SK-N-SH (cell line): ENCODE measurements around the gene RAE1. TPM values are rescaled to one million over a fixed set of nuclear protein-coding genes. Genes with fewer than 3 reads are reported as not detected.

Source experiments
- CTCF ChIA-PET: fragments of 300-600, 350-600 bp; formaldehyde crosslinking; extraction: SDS; loops from one replicate; lab custom pipeline; 2021; lab: Yijun Ruan, JAX
- POLR2A ChIA-PET: fragments of 350-600 bp; sonication (Branson Sonifier 250); formaldehyde crosslinking; extraction: SDS; loops from one replicate; lab custom pipeline; 2020; ENCODE audit warnings: antibody characterized with exemption, inconsistent platforms; lab: Yijun Ruan, JAX
- DNase-seq: peaks from one replicate; pipeline ENCODE4 v3.0.0; 2012
- H2AFZ ChIP-seq: fragments of 200-600 bp; sonication (generic); 2 replicates; pipeline ENCODE4 v1.8.1; 2016; ENCODE audit warnings: antibody characterized with exemption, mild to moderate bottlenecking, low read depth
- H3F3A ChIP-seq: fragments of 200-600 bp; sonication (generic); replicated peaks from 2 replicates; pipeline ENCODE3; 2016; ENCODE audit warnings: antibody characterized with exemption, mild to moderate bottlenecking; ENCODE audit not compliant: insufficient read depth
- H3K27ac ChIP-seq, 2 experiments: fragments of 200-500 bp in 1 of 2; fragments of 200-600 bp in 1 of 2; sonication (Bioruptor generic) in 1 of 2; sonication (generic), shearing (Covaris generic) in 1 of 2; 2 replicates each; pipeline versions ENCODE4 v1.5.1 to v1.6.1; 2014 to 2016; ENCODE audit warnings: low read depth in 2 of 2, inconsistent platforms in 1 of 2, low read length in 1 of 2, mild to moderate bottlenecking in 1 of 2, mixed read lengths in 1 of 2
- H3K27me3 ChIP-seq: fragments of 200-600 bp; sonication (generic), shearing (Covaris generic); 2 replicates; pipeline ENCODE4 v1.6.1; 2016; ENCODE audit warnings: mixed run types; ENCODE audit not compliant: insufficient read depth
- H3K36me3 ChIP-seq, 2 experiments: fragments of 200-500 bp in 1 of 2; fragments of 200-600 bp in 1 of 2; sonication (Bioruptor generic) in 1 of 2; sonication (generic) in 1 of 2; replicated peaks in 1 of 2; 2 replicates each; pipeline versions ENCODE3 to v1.5.1; 2014 to 2016; ENCODE audit warnings: low read length in 1 of 2, mild to moderate bottlenecking in 1 of 2; ENCODE audit not compliant: insufficient read depth in 2 of 2, control insufficient read depth in 1 of 2
- H3K4me1 ChIP-seq, 2 experiments: fragments of 200-500 bp in 1 of 2; fragments of 200-600 bp in 1 of 2; sonication (Bioruptor generic) in 1 of 2; sonication (generic), shearing (Covaris generic) in 1 of 2; 2 replicates each; pipeline versions ENCODE4 v1.5.1 to v1.6.1; 2014 to 2016; ENCODE audit warnings: low read depth in 1 of 2, low read length in 1 of 2, mixed run types in 1 of 2; ENCODE audit not compliant: insufficient read depth in 2 of 2, control insufficient read depth in 1 of 2
- H3K4me2 ChIP-seq: fragments of 200-600 bp; sonication (generic), shearing (Covaris generic); 2 replicates; pipeline ENCODE4 v1.6.1; 2017; ENCODE audit warnings: mixed run types
- H3K4me3 ChIP-seq, 2 experiments: fragments of 200-500 bp in 1 of 2; fragments of 200-600 bp in 1 of 2; sonication (Bioruptor generic) in 1 of 2; sonication (generic), shearing (Covaris generic) in 1 of 2; 2 replicates each; pipeline versions ENCODE4 v1.5.1 to v1.8.1; 2014 to 2016; ENCODE audit warnings: low read depth in 2 of 2, inconsistent platforms in 1 of 2, low read length in 1 of 2, mild to moderate bottlenecking in 1 of 2, mixed read lengths in 1 of 2, moderate library complexity in 1 of 2
- H3K79me2 ChIP-seq: fragments of 200-600 bp; sonication (generic); 2 replicates; pipeline ENCODE4 v1.8.1; 2017; ENCODE audit warnings: mild to moderate bottlenecking; ENCODE audit not compliant: insufficient read depth
- H3K9ac ChIP-seq: fragments of 200-600 bp; sonication (generic); 2 replicates; pipeline ENCODE4 v1.6.1; 2017; ENCODE audit warnings: mixed run types
- H3K9me2 ChIP-seq: fragments of 200-600 bp; sonication (generic); 2 replicates; pipeline ENCODE4 v1.6.1; 2017; ENCODE audit warnings: mixed run types
- H3K9me3 ChIP-seq: fragments of 200-600 bp; sonication (generic); 2 replicates; pipeline ENCODE4 v1.6.1; 2017; ENCODE audit warnings: mixed run types, mild to moderate bottlenecking, moderate library complexity
- H4K20me1 ChIP-seq: fragments of 200-600 bp; sonication (generic); 2 replicates; pipeline ENCODE4 v1.6.1; 2017; ENCODE audit warnings: mild to moderate bottlenecking, mixed run types; ENCODE audit not compliant: insufficient read depth
- CTCF ChIP-seq: fragments of 200-600 bp; sonication (generic); IDR thresholded peaks from 2 replicates; pipeline ENCODE4 v1.6.1; 2017; ENCODE audit warnings: antibody characterized with exemption, mild to moderate bottlenecking, moderate library complexity
- ELF1 ChIP-seq: IDR thresholded peaks from 2 replicates; pipeline ENCODE4 v1.4.0; 2012
- EP300 ChIP-seq, 2 experiments: IDR thresholded peaks; 2 replicates each; pipeline versions ENCODE4 v1.4.0 to v1.6.1; 2012; ENCODE audit warnings: borderline replicate concordance in 1 of 2, low read depth in 1 of 2, low read length in 1 of 2
- EZH2phosphoT487 ChIP-seq: fragments of 200-600 bp; sonication (generic); IDR thresholded peaks from 2 replicates; pipeline ENCODE4 v1.6.1; 2017; ENCODE audit warnings: low read depth, mixed run types, mild to moderate bottlenecking, antibody characterized with exemption, moderate library complexity, borderline replicate concordance
- GATA2 ChIP-seq: sonication (generic); formaldehyde crosslinking; IDR thresholded peaks from 2 replicates; pipeline ENCODE4 v1.5.0; 2020; ENCODE audit warnings: mild to moderate bottlenecking, missing genetic modification reagents
- NFIC ChIP-seq: IDR thresholded peaks from 2 replicates; pipeline ENCODE4 v1.4.0; 2012; ENCODE audit warnings: borderline replicate concordance
- NRF1 ChIP-seq: IDR thresholded peaks from 2 replicates; pipeline ENCODE4 v1.6.1; 2012; ENCODE audit warnings: low read depth, mild to moderate bottlenecking, low read length
- POLR2AphosphoS5 ChIP-seq: IDR thresholded peaks from 2 replicates; pipeline ENCODE4 v1.6.1; 2012; ENCODE audit warnings: low read depth, low read length
- RCOR1 ChIP-seq: fragments of 150-350 bp; IDR thresholded peaks from 2 replicates; pipeline ENCODE4 v1.6.1; 2017; ENCODE audit warnings: antibody characterized with exemption, low read length
- RFX5 ChIP-seq: IDR thresholded peaks from 2 replicates; pipeline ENCODE4 v1.6.1; 2012; ENCODE audit warnings: mild to moderate bottlenecking, improper control_type of control experiment, low read length
- RXRA ChIP-seq: IDR thresholded peaks from 2 replicates; pipeline ENCODE4 v1.4.0; 2012; ENCODE audit warnings: low read depth, mild to moderate bottlenecking, borderline replicate concordance
- SIN3A ChIP-seq: IDR thresholded peaks from 2 replicates; pipeline ENCODE4 v1.6.1; 2012; ENCODE audit warnings: low read depth, mild to moderate bottlenecking, low read length, moderate library complexity, borderline replicate concordance
- SMC3 ChIP-seq: IDR thresholded peaks from 2 replicates; pipeline ENCODE4 v1.6.1; 2012; ENCODE audit warnings: low read depth, low read length, improper control_type of control experiment
- TAF1 ChIP-seq: IDR thresholded peaks from 2 replicates; pipeline ENCODE4 v1.6.1; 2012; ENCODE audit warnings: low read depth, mild to moderate bottlenecking, low read length, moderate library complexity, borderline replicate concordance
- TCF12 ChIP-seq: IDR thresholded peaks from 2 replicates; pipeline ENCODE4 v1.4.0; 2012
- TEAD4 ChIP-seq: IDR thresholded peaks from 2 replicates; pipeline ENCODE4 v1.4.0; 2012; ENCODE audit warnings: mild to moderate bottlenecking, borderline replicate concordance; ENCODE audit not compliant: insufficient read depth
- YY1 ChIP-seq: IDR thresholded peaks from 2 replicates; pipeline ENCODE4 v1.4.0; 2012; ENCODE audit warnings: low read depth, mild to moderate bottlenecking
- ZBTB33 ChIP-seq: IDR thresholded peaks from 2 replicates; pipeline ENCODE4 v1.4.0; 2012; ENCODE audit warnings: low read depth, borderline replicate concordance
- WGBS: methylation state at CpG from one replicate; pipeline ENCODE4 v1.1.6; 2017; ENCODE audit warnings: low lambda C conversion rate; 5-methylcytosine and 5-hydroxymethylcytosine counted together
- polyA plus RNA-seq, 3 experiments: library from polyadenylated mRNA; depleted of rRNA; stranded (reverse); fragments of >200 nt; gene quantifications; 2 replicates each; pipeline ENCODE4 v1.2.3, GENCODE V29; 2012

The RAE1 gene
- polyA plus RNA-seq, 1 of the 3 experiments (the other 2 are of a cell fraction) = 82.4 TPM

- Histone ChIP-seq H3K36me3 (no peaks in the 10 kb centered on the region), H3K4me2 (no peak overlapping the region), H3K4me1 (no peaks in the 10 kb centered on the region; a peak in 1 of 4 replicates), H4K20me1 (no peaks in the 10 kb centered on the region), H3K9me2 (no peaks in the 10 kb centered on the region), H3F3A (no peaks in the 10 kb centered on the region), H3K4me3 (no peak overlapping the region), H3K9me3 (no peaks in the 10 kb centered on the region), H2AFZ (no peak overlapping the region), H3K79me2 (no peaks in the 10 kb centered on the region), H3K9ac (no peak overlapping the region), H3K27ac (no peak overlapping the region), H3K27me3 (no peaks in the 10 kb centered on the region)
- DNase-seq = no peak
- TF ChIP-seq ELF1 (no peak), EZH2phosphoT487 (no peak), ZBTB33 (no peak), NRF1 (no peak), EP300 (IDR thresholded peaks at IDR 0.05; ENCODE audit: borderline replicate concordance in 1 of 2, low read depth in 1 of 2, low read length in 1 of 2) (no peak), TEAD4 (no peak), GATA2 (CRISPR knock-in tag) (no peak), RCOR1 (no peak)
- CTCF ChIA-PET = interaction anchor here (0.9 kb wide), 1 partner anchor 25 kb away, joined by 3 read pairs; no protein-coding TSS in a partner anchor
- WGBS = 49% methylated on average over 5 of the region's 5 CpGs
- POLR2A ChIA-PET = no interaction called here
Observed at GRCh38 chr20:57306747-57307146, 44.3 kb upstream of the RAE1 start.

- no peaks in the 10 kb centered on the region for H3K9me2 ChIP-seq
- H3K9ac ChIP-seq = no peak overlapping the region
- H3K4me2 ChIP-seq = no peak overlapping the region
- no peak for TF ChIP-seq CTCF
- no peak for TF ChIP-seq RFX5
- no peak for TF ChIP-seq TCF12
- TF ChIP-seq SMC3 = no peak
- no peak for TF ChIP-seq SIN3A
- no peak for TF ChIP-seq RXRA
- TF ChIP-seq GATA2 (CRISPR knock-in tag) = no peak
- TF ChIP-seq NFIC = no peak
- TF ChIP-seq NRF1 = no peak
- TF ChIP-seq EP300 (IDR thresholded peaks at IDR 0.05; ENCODE audit: borderline replicate concordance in 1 of 2, low read depth in 1 of 2, low read length in 1 of 2) = no peak
- no peak for TF ChIP-seq RCOR1
- no peak for TF ChIP-seq YY1
- TF ChIP-seq POLR2AphosphoS5 = no peak
- TF ChIP-seq TAF1 = no peak
- no peak overlapping the region for H3K4me3 ChIP-seq
- H3K79me2 ChIP-seq = no peaks in the 10 kb centered on the region
- H3K9me3 ChIP-seq = no peaks in the 10 kb centered on the region
- no peaks in the 10 kb centered on the region for H4K20me1 ChIP-seq
- ChIA-PET POLR2A (no interaction called here), CTCF (interaction anchor here (1.6 to 2.1 kb wide), 3 partner anchors 15 to 37 kb away, joined by 4 to 8 read pairs (median 4); no protein-coding TSS in a partner anchor)
- peaks cover 0 to 6% of the 10 kb centered on the region in 2 experiments; a peak in 1 of 4 replicates for H3K4me1 ChIP-seq
- DNase-seq = no peak
- H3K27me3 ChIP-seq = no peaks in the 10 kb centered on the region
- no peaks in the 10 kb centered on the region for H3F3A ChIP-seq
- no peak overlapping the region for H3K27ac ChIP-seq
- H2AFZ ChIP-seq = no peak overlapping the region
- WGBS = 33% methylated on average over 13 of the region's 13 CpGs
- no peaks in the 10 kb centered on the region for H3K36me3 ChIP-seq
Observed at GRCh38 chr20:57308451-57309271, 42.4 kb upstream of the RAE1 start.
